Measurements from ENCODE around the gene TSHR.

The TSHR gene

GRCh38 chr14:81087230-81087629 lies 131.8 kb downstream of the TSHR start:
- no peak for TF ChIP-seq CTCF (IDR thresholded peaks at IDR 0.05; ENCODE audit: insufficient read depth, low read depth, low read length, missing control alignments)
- no peak for DNase-seq (ENCODE audit: low read depth)
- no peak overlapping the region for H3K4me3 ChIP-seq (ENCODE audit: low read depth, low read length)

- DNase-seq (ENCODE audit: low read depth) = no peak
- TF ChIP-seq CTCF (IDR thresholded peaks at IDR 0.05; ENCODE audit: insufficient read depth, low read depth, low read length, missing control alignments) = no peak
- no peak overlapping the region for H3K4me3 ChIP-seq (ENCODE audit: low read depth, low read length)
Measured at GRCh38 chr14:81091139-81091538, 135.7 kb downstream of the TSHR start.

- no peak for TF ChIP-seq CTCF (IDR thresholded peaks at IDR 0.05; ENCODE audit: insufficient read depth, low read depth, low read length, missing control alignments)
- no peak overlapping the region for H3K4me3 ChIP-seq (ENCODE audit: low read depth, low read length)
- DNase-seq (ENCODE audit: low read depth) = no peak
Measured at GRCh38 chr14:81091660-81092059, 136.2 kb downstream of the TSHR start.

GRCh38 chr14:81093651-81094050 lies 138.2 kb downstream of the TSHR start:
- no peak for TF ChIP-seq CTCF (IDR thresholded peaks at IDR 0.05; ENCODE audit: insufficient read depth, low read depth, low read length, missing control alignments)
- no peak for DNase-seq (ENCODE audit: low read depth)
- H3K4me3 ChIP-seq (ENCODE audit: low read depth, low read length) = no peak overlapping the region

- no peak overlapping the region for H3K4me3 ChIP-seq (ENCODE audit: low read depth, low read length)
- DNase-seq (ENCODE audit: low read depth) = no peak
- no peak for TF ChIP-seq CTCF (IDR thresholded peaks at IDR 0.05; ENCODE audit: insufficient read depth, low read depth, low read length, missing control alignments)
Measured at GRCh38 chr14:81095539-81095938, 140.1 kb downstream of the TSHR start.

GRCh38 chr14:81096656-81097055 lies 141.2 kb downstream of the TSHR start:
- TF ChIP-seq CTCF (IDR thresholded peaks at IDR 0.05; ENCODE audit: insufficient read depth, low read depth, low read length, missing control alignments) = no peak
- DNase-seq (ENCODE audit: low read depth) = no peak

GRCh38 chr14:81102217-81102616 lies 146.8 kb downstream of the TSHR start:
- no peak for DNase-seq (ENCODE audit: low read depth)
- TF ChIP-seq CTCF (IDR thresholded peaks at IDR 0.05; ENCODE audit: insufficient read depth, low read depth, low read length, missing control alignments) = no peak
- H3K4me3 ChIP-seq (ENCODE audit: low read depth, low read length) = no peak overlapping the region

More at GRCh38 chr14:81096656-81097055, 141.2 kb downstream of the TSHR start:
- H3K4me3 ChIP-seq (ENCODE audit: low read depth, low read length) = no peak overlapping the region
